Measurements from ENCODE around the gene DRAXIN.

Gene DRAXIN

GRCh38 chr1:11647333-11647732 lies 44.2 kb upstream of the DRAXIN start:
- POLR2A ChIA-PET, result interaction anchor here (0.7 kb wide), 1 partner anchor 385 kb away, joined by 4 read pairs; no protein-coding TSS in a partner anchor
- Histone ChIP-seq H3K27ac (ENCODE audit: extremely low read depth, low read depth, low read length) (no peak overlapping the region), H3K36me3 (ENCODE audit: control insufficient read depth in 2 of 2, insufficient read depth in 1 of 2, low read length in 2 of 2) (no peaks in the 10 kb centered on the region), H3K4me1 (ENCODE audit: control insufficient read depth, insufficient read depth, low read length) (no peaks in the 10 kb centered on the region), H3K4me3 (ENCODE audit: low read depth, low read length) (no peak overlapping the region), H3K9me3 (ENCODE audit: control insufficient read depth, insufficient read depth, low read depth, low read length) (no peaks in the 10 kb centered on the region)
- CTCF ChIA-PET, result interaction anchor here (0.5 to 2.4 kb wide), 4 partner anchors 123 to 610 kb away, joined by 3 to 12 read pairs (median 4); partner anchors contain the start of gene DISP3
- TF ChIP-seq ZNF341 (tag by site-specific recombination; IDR thresholded peaks at IDR 0.05; ENCODE audit: low read depth) (no peak), PRDM1 (tag by site-specific recombination; IDR thresholded peaks at IDR 0.05) (no peak), PATZ1 (tag by site-specific recombination; IDR thresholded peaks at IDR 0.05) (no peak), ZNF544 (tag by site-specific recombination; IDR thresholded peaks at IDR 0.05) (no peak), ZXDB (tag by site-specific recombination; IDR thresholded peaks at IDR 0.05) (no peak), ELK4 (IDR thresholded peaks at IDR 0.05; ENCODE audit: borderline replicate concordance, low read depth, low read length) (no peak), SETDB1 (IDR thresholded peaks at IDR 0.05; ENCODE audit: insufficient read length, low read length) (no peak), SP7 (tag by site-specific recombination; IDR thresholded peaks at IDR 0.05) (no peak), ZNF747 (tag by site-specific recombination; IDR thresholded peaks at IDR 0.05) (no peak), ZNF777 (tag by site-specific recombination; IDR thresholded peaks at IDR 0.05; ENCODE audit: borderline replicate concordance) (no peak), ZNF585B (tag by site-specific recombination; IDR thresholded peaks at IDR 0.05) (no peak), REST (tag by site-specific recombination; IDR thresholded peaks at IDR 0.05) (no peak), HOXD13 (CRISPR knock-in tag; IDR thresholded peaks at IDR 0.05; ENCODE audit: borderline replicate concordance) (no peak), EGR2 (tag by site-specific recombination; IDR thresholded peaks at IDR 0.05; ENCODE audit: low read depth) (no peak), ZNF621 (tag by site-specific recombination; IDR thresholded peaks at IDR 0.05) (no peak), ZNF449 (tag by site-specific recombination; IDR thresholded peaks at IDR 0.05) (no peak), MEIS1 (CRISPR knock-in tag; IDR thresholded peaks at IDR 0.05; ENCODE audit: borderline replicate concordance) (no peak), ZNF433 (tag by site-specific recombination; IDR thresholded peaks at IDR 0.05; ENCODE audit: low read depth) (no peak), OSR2 (tag by site-specific recombination; IDR thresholded peaks at IDR 0.05) (no peak)

Data from HEK293 (cell line).